Body of pancreas (tissue), 4 donors: ENCODE results near the gene SPAG6. TPM values are rescaled to one million over a fixed set of nuclear protein-coding genes. Genes with fewer than 3 reads are reported as not detected.

Source experiments
- ATAC-seq: fragments of 150-250 bp; one replicate; pipeline ENCODE4 v1.9.1; 2016
- DNase-seq, 4 donors: peaks; one replicate each; pipeline ENCODE4 v3.0.0-alpha.2; 2019
- H3K27ac ChIP-seq, 4 donors: fragments of 200-600 bp; sonication (generic); 1 replicate in 3 of 4; 2 replicates in 1 of 4; pipeline versions ENCODE4 v1.5.1 to v1.6.1; 2016 to 2019; ENCODE audit warnings: mild to moderate bottlenecking in 1 of 4, mixed read lengths in 1 of 4, moderate library complexity in 1 of 4
- H3K27me3 ChIP-seq, 2 donors: fragments of 200-600 bp; sonication (generic); one replicate each; pipeline ENCODE4 v1.6.0; 2016; ENCODE audit warnings: mild to moderate bottlenecking in 1 of 2
- H3K36me3 ChIP-seq, 2 donors: fragments of 200-600 bp; sonication (generic); replicated peaks in 1 of 2; 2 replicates each; pipeline ENCODE4 v1.5.1; 2016; ENCODE audit warnings: low read depth in 2 of 2; ENCODE audit not compliant: insufficient read depth in 1 of 2
- H3K4me1 ChIP-seq: fragments of 200-600 bp; sonication (generic); one replicate; pipeline ENCODE4 v1.6.0; 2016
- H3K4me3 ChIP-seq, 2 donors: fragments of 200-600 bp; sonication (generic); 1 replicate in 1 of 2; 2 replicates in 1 of 2; pipeline ENCODE4 v1.5.1; 2016 to 2019
- H3K9me3 ChIP-seq, 3 donors: fragments of 200-600 bp; sonication (generic); 1 replicate in 2 of 3; 2 replicates in 1 of 3; pipeline ENCODE4 v1.5.1; 2016
- CTCF ChIP-seq, 7 experiments: fragments of 450-650 bp in 4 of 7; fragments of 200-600 bp in 3 of 7; sonication (generic) in 3 of 7; IDR thresholded peaks; one replicate each; pipeline ENCODE4 v1.5.1; 2016 to 2019; ENCODE audit warnings: antibody characterized with exemption in 7 of 7
- POLR2A ChIP-seq, 3 donors: fragments of 450-650 bp; IDR thresholded peaks; one replicate each; pipeline ENCODE4 v1.6.1; 2016; ENCODE audit warnings: antibody characterized with exemption in 3 of 3, mild to moderate bottlenecking in 2 of 3
- WGBS, 2 donors: methylation state at CpG; one replicate each; pipeline ENCODE4 v1.1.5; 2017; 5-methylcytosine and 5-hydroxymethylcytosine counted together
- intact Hi-C: fragments of 100-400 bp; cut with DNase I; formaldehyde crosslinking; loops from one replicate; pipeline ENCODE4 v1.15.1; 2023
- total RNA-seq, 2 donors: library from RNA; depleted of rRNA; stranded (reverse); fragments of >200 nt; gene quantifications; one replicate each; pipeline ENCODE4 v1.1.0, GENCODE V29; 2016

Gene SPAG6
- under 1 TPM in 1 of 2 donors, not detected in 1; 0.26 TPM for total RNA-seq

- no peak for TF ChIP-seq POLR2A (IDR thresholded peaks at IDR 0.05)
- no peak for TF ChIP-seq CTCF (IDR thresholded peaks at IDR 0.05)
- Histone ChIP-seq H3K4me3 (no peak within 1 kb of the TSS), H3K36me3 (no peaks in the 10 kb centered on the region), H3K4me1 (peaks cover 12% of the 10 kb centered on the region), H3K27ac (no peak within 1 kb of the TSS), H3K9me3 (no peaks in the 10 kb centered on the region), H3K27me3 (peaks cover 3 to 25% of the 10 kb centered on the region in 2 donors)
- no peak for ATAC-seq
- DNase-seq = peak; percentile 24 to 56 (median 50)
- WGBS, 2 donors = 9 to 11% methylated on average over 27 to 71 of the region's 83 CpGs
- intact Hi-C loops = no loop called here
Observed at GRCh38 chr10:22345301-22346095, at the start of gene SPAG6. SPAG6 (plus strand) TSS chr10:22345496; CDS start chr10:22345612, 116 bp downstream.

DNA sequence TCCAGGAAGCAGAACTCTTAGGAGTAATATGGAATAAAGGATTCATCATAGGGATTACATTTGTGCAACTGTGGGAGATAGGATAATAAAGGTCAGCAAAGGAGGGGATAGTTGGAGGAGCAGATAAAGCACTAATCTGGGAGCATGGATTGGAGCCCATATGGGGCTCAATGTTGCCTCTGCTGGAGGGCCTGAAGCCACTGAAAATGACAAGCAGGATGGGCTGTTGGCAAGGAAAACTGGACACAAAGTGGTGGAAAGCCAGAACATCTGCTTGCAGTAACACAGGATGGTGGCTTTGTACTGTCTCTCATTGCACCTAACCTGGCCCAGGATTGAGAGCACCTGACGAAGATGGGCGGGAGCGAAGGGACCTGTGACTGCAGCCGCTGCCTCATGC, 44.1 kb upstream of the SPAG6 start:
- intact Hi-C loops = no loop called here
- Histone ChIP-seq H3K36me3 (no peaks in the 10 kb centered on the region), H3K4me3 (no peak overlapping the region), H3K27ac (no peak overlapping the region), H3K27me3 (no peaks in the 10 kb centered on the region), H3K4me1 (no peaks in the 10 kb centered on the region), H3K9me3 (no peaks in the 10 kb centered on the region)
- ATAC-seq (no peak), DNase-seq (no peak)
- 91 to 93% methylated on average over 4 of the region's 4 CpGs for WGBS, 2 donors
- TF ChIP-seq POLR2A (IDR thresholded peaks at IDR 0.05) (no peak), CTCF (IDR thresholded peaks at IDR 0.05) (no peak)

GRCh38 chr10:22303461-22303860, 41.8 kb upstream of the SPAG6 start:
- H3K4me1 ChIP-seq = no peaks in the 10 kb centered on the region
- intact Hi-C loops = no loop called here
- no peak for TF ChIP-seq POLR2A (IDR thresholded peaks at IDR 0.05)
- no peak for TF ChIP-seq CTCF (IDR thresholded peaks at IDR 0.05)
- DNase-seq (no peak), ATAC-seq (no peak)
- no peaks in the 10 kb centered on the region for H3K36me3 ChIP-seq
- H3K27ac ChIP-seq = no peak overlapping the region
- WGBS, 2 donors = 90 to 92% methylated on average over 3 of the region's 3 CpGs
- H3K4me3 ChIP-seq = no peak overlapping the region
- H3K9me3 ChIP-seq = no peaks in the 10 kb centered on the region
- no peaks in the 10 kb centered on the region for H3K27me3 ChIP-seq

GRCh38 chr10:22305721-22306120, 39.6 kb upstream of the SPAG6 start:
- Histone ChIP-seq H3K36me3 (no peaks in the 10 kb centered on the region), H3K4me3 (no peak overlapping the region), H3K27me3 (no peaks in the 10 kb centered on the region), H3K9me3 (no peaks in the 10 kb centered on the region), H3K4me1 (no peaks in the 10 kb centered on the region), H3K27ac (no peak overlapping the region)
- no peak for TF ChIP-seq POLR2A (IDR thresholded peaks at IDR 0.05)
- TF ChIP-seq CTCF (IDR thresholded peaks at IDR 0.05) = no peak
- intact Hi-C loops = no loop called here
- WGBS, 2 donors = 75 to 76% methylated on average over 2 of the region's 2 CpGs
- ATAC-seq (no peak), DNase-seq (no peak)

DNA sequence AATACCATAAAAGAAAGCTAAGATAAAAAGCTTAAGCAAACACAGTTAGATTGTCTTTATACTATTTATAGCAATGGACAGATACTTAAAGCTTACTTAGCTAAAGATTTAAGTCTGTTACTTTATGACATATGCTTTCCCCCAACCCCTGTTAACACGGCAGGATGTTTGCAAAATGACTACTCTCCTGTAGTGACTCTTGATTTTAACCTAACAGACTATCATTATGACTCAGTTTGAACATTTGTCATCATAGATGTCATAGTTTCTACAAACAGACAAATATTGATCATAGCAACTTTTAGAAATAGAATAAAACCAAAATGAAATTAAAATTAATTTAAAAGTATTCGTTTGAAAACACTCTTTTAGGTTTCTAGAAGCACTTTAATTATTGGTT, 36.9 kb upstream of the SPAG6 start:
- no peaks in the 10 kb centered on the region for H3K27me3 ChIP-seq
- no peaks in the 10 kb centered on the region for H3K4me1 ChIP-seq
- ATAC-seq (no peak), DNase-seq (no peak)
- 54 to 55% methylated on average over 2 of the region's 2 CpGs for WGBS, 2 donors
- H3K9me3 ChIP-seq = no peaks in the 10 kb centered on the region
- H3K4me3 ChIP-seq = no peak overlapping the region
- no peak for TF ChIP-seq POLR2A (IDR thresholded peaks at IDR 0.05)
- TF ChIP-seq CTCF (IDR thresholded peaks at IDR 0.05) = no peak
- intact Hi-C loops = no loop called here
- H3K36me3 ChIP-seq = no peaks in the 10 kb centered on the region
- H3K27ac ChIP-seq = no peak overlapping the region
